Subcutaneous adipose tissue (tissue), 4 donors: ENCODE data around the gene UPF1. TPM values are rescaled to one million over a fixed set of nuclear protein-coding genes. Genes with fewer than 3 reads are reported as not detected.

Experiments used
- CTCF ChIP-seq: fragments of 450-650 bp; IDR thresholded peaks from one replicate; pipeline ENCODE4 v1.5.1; 2016; ENCODE audit warnings: low read depth, mild to moderate bottlenecking, control low read depth, antibody characterized with exemption, moderate library complexity
- total RNA-seq, 4 donors: library from RNA; depleted of rRNA; stranded (reverse); fragments of >200 nt; gene quantifications; one replicate each; pipeline ENCODE4 v1.1.0, GENCODE V29; 2016

Gene UPF1
- total RNA-seq, 4 donors from 2014 or later: 39.8 to 115 (median 68.3) TPM

- TF ChIP-seq CTCF: no peak
Measured at GRCh38 chr19:18867751-18868150, 36.0 kb downstream of the UPF1 start.

- TF ChIP-seq CTCF: no peak
Measured at GRCh38 chr19:18868380-18869022, 36.7 kb downstream of the UPF1 start.

- TF ChIP-seq CTCF: no peak
Measured at GRCh38 chr19:18869023-18869618, 37.4 kb downstream of the UPF1 start.

- TF ChIP-seq CTCF: no peak
Measured at GRCh38 chr19:18869781-18870530, 38.2 kb downstream of the UPF1 start.

GRCh38 chr19:18870531-18871172, 38.9 kb downstream of the UPF1 start:
- no peak for TF ChIP-seq CTCF

GRCh38 chr19:18871543-18871942, 39.8 kb downstream of the UPF1 start:
- no peak for TF ChIP-seq CTCF

GRCh38 chr19:18875726-18876125, 44.0 kb downstream of the UPF1 start:
- TF ChIP-seq CTCF: no peak
